Non-pigmented ciliary epithelial cell (primary cell): ENCODE results near the gene TMEM106C.
"Not testable (repeated sequence)": the region's sequence is repeated elsewhere in the genome, so short reads cannot be mapped to it uniquely, and the experiment has no call there.

Experiments
- DNase-seq: peaks from one replicate; pipeline ENCODE4 v3.0.0-alpha.2; 2010; ENCODE audit warnings: low read depth

Gene TMEM106C

DNA sequence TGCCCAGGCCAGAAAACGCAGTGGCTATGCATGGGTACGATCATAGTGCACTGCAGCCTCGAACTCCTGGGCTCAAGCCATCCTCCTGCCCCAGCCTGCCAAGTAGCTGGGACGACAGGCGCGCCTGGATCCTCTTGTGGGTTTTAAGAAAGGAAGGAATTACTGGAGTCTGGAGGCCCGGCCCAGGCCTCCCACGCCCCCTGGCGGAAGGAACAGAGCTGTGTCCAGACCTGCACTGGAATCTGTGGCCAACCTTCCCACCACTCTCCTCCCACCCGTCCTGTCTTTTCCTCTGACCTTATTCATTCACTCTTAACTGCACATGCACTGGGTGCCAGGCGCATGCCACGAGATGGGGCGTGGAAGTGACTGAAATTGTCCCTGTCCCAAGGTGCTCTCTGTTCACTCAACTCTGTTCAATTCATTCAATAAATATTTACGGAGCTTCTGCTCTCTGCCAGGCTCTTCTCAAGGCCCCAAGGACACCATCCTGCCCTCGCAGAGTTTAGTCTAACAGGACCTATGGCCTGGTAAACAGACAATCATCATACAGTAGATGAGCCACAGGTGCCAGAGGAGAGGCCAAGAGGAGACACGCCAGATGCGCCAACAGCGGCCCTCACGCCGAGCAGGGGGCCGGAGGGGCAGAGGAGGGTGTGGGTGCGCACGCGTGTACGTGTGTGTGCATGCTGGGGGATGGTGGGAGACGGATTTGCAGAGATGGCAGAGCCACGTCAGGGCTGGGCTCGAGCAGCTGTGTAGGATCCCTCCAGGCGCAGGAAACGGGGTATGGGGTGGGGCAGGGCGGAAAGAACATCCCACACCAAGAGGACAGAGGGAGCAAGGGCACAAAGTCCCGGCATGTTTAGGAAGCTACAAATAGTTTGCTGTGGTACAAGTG, 13.7 kb upstream of the TMEM106C start:
- DNase-seq: no peak

GRCh38 chr12:47950856-47951468, 12.4 kb upstream of the TMEM106C start:
- DNase-seq: no peak

DNA sequence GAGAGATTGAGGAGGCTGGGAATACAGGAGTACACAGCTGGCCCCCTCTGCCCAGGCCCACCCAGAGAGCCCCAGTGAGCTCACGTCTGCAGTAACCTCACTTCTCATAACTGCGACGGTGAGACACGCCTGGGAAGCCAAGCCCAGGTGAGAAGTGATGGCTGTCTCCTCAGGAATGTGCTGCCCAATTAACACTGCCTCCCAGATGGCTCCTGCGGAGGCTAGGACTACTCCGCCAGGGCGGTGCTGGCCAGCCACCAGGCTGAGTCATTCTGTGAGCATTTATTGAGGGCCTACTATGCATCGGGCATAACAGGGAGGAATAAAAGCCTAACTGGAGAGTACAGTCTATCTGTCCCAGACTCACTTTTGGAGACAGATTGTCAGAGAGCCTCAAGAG, 9.3 kb upstream of the TMEM106C start:
- no peak for DNase-seq

DNA sequence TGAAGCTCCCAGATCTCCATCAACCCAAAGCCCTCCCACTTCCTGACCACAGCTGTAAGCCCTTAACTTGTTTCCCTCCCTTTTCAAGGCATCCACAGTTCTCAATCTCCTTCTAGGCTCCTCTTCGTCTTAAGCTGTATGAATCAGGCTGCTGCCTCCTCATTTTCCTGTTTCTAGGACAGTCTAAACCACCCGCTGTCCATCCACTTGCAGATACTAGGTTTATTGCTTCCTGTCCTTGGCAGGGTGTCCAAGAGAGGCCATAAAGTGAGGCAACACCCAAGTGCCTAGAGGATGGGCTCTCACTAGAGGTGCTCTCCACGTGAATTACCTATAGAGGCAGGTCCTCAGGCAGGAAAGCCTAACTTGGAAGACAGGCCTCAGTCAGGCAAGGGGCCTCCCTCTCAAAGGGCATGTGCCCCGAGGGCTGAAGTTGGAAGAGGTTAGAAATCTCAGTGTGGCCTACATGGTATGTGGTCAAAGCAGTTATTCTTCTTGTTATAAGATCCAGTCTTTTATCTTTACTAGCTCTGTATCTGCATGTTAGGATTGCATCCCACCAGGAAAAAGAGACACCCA, 8.8 kb upstream of the TMEM106C start:
- DNase-seq: no peak

GRCh38 chr12:47955059-47955458, 8.3 kb upstream of the TMEM106C start:
- no peak for DNase-seq

- DNase-seq: not testable (repeated sequence)
Measured at GRCh38 chr12:47957671-47958070, 5.7 kb upstream of the TMEM106C start.

DNA sequence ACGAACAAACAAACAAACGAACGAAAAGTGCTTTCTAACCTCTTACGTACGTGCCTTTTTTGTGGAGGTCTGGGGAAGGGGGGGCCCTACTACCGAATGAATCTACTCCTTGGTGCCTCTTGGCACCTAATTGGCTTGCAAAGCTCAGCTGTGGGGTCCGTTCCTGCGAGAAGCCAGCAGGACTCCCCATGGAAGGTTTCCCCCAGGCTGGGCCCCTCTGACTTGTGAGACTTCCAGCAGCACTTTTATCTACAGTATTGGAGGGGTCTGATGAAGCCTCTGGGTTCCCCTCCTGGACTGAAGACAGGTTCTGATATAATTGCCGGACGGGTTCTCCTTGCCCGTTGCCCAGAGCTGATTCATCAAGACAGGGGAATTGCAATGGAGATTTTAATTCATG, 1.2 kb upstream of the TMEM106C start:
- no peak for DNase-seq

DNA sequence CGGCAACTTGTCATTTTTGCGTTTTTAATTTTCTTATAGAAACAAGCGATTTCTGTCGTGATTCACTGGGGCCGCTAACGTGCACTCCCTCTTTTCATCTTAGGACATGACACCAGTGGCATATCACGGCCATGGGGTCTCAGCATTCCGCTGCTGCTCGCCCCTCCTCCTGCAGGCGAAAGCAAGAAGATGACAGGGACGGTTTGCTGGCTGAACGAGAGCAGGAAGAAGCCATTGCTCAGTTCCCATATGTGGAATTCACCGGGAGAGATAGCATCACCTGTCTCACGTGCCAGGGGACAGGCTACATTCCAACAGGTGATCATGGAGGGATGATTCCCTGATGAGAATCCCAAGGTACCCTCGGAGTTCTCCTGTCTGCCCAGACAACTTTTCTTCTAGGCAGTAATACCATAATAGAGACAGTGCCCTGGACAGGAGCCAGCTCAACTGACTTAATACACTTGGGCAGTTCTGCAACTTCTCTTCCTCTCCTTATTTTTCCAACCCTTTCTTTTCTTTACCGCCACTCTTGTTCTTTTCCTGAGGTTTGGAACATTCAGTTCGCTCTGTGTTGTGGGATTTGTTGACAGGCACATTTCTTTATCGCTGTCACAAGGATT, 821 bp downstream of the TMEM106C start:
- DNase-seq: no peak

DNA sequence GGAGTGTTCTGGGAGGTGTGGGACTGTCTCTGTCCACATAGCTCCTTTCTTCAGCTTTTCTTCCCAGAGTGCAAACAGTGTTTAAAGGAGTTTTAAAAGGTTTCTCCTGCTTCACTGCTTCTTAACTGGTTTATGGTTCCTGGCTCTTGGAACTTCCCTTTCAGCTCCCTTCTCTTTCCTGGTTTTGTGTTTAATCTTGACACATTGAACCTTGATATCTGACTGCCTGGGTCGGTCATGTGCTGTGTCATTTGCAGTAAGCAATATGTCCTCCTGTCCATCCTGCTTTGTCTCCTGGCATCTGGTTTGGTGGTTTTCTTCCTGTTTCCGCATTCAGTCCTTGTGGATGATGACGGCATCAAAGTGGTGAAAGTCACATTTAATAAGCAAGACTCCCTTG, 2.2 kb downstream of the TMEM106C start:
- DNase-seq: no peak

GRCh38 chr12:47967461-47968321, 4.3 kb downstream of the TMEM106C start:
- DNase-seq: no peak

DNA sequence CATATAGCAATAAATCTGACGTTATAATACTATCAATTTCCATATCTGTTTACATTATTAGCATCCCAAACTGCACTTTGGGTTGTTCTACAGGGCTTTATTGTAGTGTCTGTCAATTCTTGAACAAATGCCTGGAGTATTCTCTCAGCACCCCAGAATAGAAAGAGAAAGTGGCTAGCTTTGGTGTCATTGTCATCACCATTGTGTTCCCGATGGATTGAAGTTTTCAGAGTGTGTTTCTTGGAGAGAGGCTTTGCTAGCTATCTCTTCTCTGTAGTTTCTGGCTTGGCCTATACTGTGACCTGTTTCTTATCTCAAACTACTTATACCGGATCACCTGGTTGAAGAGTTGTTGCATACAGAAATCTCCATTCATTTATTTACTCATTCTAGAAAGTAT, 6.4 kb downstream of the TMEM106C start:
- no peak for DNase-seq

GRCh38 chr12:47970843-47971242, 7.4 kb downstream of the TMEM106C start:
- no peak for DNase-seq

DNA sequence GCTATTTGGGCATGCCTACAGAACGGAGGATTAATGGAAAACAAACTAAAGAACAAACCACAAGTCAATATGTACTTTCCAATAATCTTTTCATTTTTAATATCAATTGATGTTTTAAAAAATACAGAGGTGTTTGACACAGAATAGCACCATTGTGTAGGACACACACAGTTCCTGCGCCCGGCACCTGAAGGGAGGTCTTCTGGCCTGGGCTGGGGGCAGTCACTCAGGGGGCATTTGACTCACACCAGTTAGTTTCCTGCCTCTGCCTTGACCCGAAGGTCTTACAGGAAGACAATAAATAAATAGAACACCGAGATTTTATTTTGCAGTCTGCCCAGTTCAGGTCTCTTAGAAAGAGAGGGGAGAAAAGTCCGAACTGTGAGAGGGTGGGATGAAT, 9.5 kb downstream of the TMEM106C start:
- DNase-seq: no peak

DNA sequence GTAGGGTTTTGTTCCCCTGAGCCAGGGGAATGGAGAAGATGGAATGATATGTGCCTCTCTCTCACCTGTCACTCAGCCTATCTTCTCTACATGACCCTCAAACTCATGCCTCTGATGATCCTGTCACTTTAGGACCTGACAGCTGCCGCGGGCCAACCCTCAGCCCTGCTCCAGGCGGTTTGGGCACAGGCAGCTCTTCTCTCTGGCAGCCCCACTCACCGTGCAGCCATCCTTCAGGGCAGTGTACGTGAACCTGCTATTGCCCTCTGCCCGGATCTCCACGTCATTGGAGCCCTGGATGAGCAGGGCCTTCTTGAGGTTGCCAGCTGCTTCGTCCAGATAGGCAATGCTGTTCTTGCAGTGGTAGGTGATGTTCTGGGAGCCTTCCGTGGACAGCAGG, 10.5 kb downstream of the TMEM106C start:
- no peak for DNase-seq

DNA sequence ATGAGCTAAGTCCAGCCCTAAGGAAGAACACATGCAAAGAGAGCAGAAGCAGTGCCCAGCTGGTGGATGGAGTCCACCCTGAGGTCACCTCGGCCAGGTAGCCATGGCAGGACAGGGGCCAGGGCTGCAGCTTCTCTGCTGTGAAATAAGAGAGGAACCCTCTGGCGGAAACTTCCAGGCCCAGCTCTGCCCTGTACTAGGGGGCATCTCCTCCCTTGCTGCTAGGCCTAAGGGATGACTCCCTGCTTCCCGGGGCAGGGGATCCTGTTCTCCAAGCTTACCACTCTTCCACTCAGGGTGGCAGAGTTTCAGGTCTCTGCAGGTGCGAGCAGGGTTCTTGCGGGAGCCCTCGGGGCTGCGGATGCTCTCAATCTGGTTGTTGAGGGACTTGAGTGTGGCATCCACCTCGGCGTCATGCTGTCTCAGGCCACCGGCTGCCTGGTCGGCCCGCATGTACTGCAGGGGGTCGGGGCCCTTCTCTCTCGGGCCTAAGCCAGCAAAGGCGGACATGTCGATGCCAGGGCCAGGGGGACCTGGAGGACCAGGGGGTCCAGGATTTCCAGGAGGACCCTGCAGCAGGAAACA, 11.7 kb downstream of the TMEM106C start:
- no peak for DNase-seq

DNA sequence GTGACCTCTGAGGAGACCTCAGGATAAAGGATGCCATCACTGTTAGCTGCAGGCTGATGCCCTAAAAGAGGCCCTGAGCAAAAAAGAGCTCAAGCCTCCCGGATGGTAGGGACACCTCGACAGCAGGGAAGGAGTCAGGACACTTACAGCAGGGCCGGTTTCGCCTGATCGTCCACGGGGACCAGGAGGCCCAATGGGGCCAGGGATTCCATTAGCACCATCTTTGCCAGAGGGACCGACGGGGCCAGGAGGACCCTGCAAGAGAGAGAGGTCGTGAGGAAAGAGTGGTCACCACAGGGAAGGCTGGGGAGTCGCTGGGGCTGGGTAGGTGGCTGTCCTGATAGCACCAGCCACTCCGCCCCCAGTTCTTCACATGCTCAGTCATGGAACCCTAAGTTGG, 12.4 kb downstream of the TMEM106C start:
- no peak for DNase-seq

- DNase-seq: no peak
Measured at GRCh38 chr12:47977046-47977771, 13.8 kb downstream of the TMEM106C start.

GRCh38 chr12:47977772-47978597, 14.6 kb downstream of the TMEM106C start:
- no peak for DNase-seq

- no peak for DNase-seq
Measured at GRCh38 chr12:47978598-47978873, 15.1 kb downstream of the TMEM106C start.

- no peak for DNase-seq
Measured at GRCh38 chr12:47979166-47979565, 15.8 kb downstream of the TMEM106C start.
